Endothelial cell of umbilical vein (primary cell): ENCODE measurements around the gene DOC2B. TPM values are rescaled to one million over a fixed set of nuclear protein-coding genes. Genes with fewer than 3 reads are reported as not detected.
"Not testable (repeated sequence)": the region's sequence is repeated elsewhere in the genome, so short reads cannot be mapped to it uniquely, and the experiment has no call there.

ENCODE experiments used
- BruUV-seq: library from RNA; stranded (reverse); fragments of 400-500 nt; replicated peaks from 2 replicates; lab custom pipeline; 2021; lab: Mats Ljungman, UMichigan
- CTCF ChIA-PET: fragments of 300-600, 350-600 bp; sonication (Branson Sonifier 250); formaldehyde crosslinking; loops from one replicate; lab custom pipeline; 2021; ENCODE audit warnings: antibody characterized with exemption, inconsistent platforms; lab: Charles Lee
- POLR2A ChIA-PET: fragments of 300-600, 350-600 bp; sonication (Branson Sonifier 250); formaldehyde crosslinking; loops from one replicate; lab custom pipeline; 2021; ENCODE audit warnings: antibody characterized with exemption, inconsistent platforms; lab: Charles Lee
- DNase-seq: peaks from one replicate; pipeline ENCODE4 v3.0.0-alpha.2; 2011; ENCODE audit warnings: low read depth, low spot score
- FAIRE-seq: peaks from 2 replicates; lab custom pipeline; 2011; peaks lifted over from hg19 to GRCh38; lab: Jason Lieb, UNC
- H2AFZ ChIP-seq: 2 replicates; pipeline ENCODE4 v1.6.0; 2012; ENCODE audit warnings: low read depth, low read length, control low read depth, inconsistent platforms
- H3K27ac ChIP-seq: 2 replicates; pipeline ENCODE4 v1.5.1; 2011; ENCODE audit warnings: low read depth, mild to moderate bottlenecking, control low read depth, low read length, moderate library complexity; ENCODE audit not compliant: insufficient read depth
- H3K27me3 ChIP-seq, 2 experiments: 2 replicates each; pipeline versions ENCODE4 v1.6.0 to v1.6.1; 2011; ENCODE audit warnings: low read length in 2 of 2, mixed read lengths in 1 of 2; ENCODE audit not compliant: control insufficient read depth in 2 of 2, insufficient read depth in 2 of 2
- H3K36me3 ChIP-seq, 2 experiments: 2 replicates in 1 of 2; 3 replicates in 1 of 2; pipeline ENCODE4 v1.5.1; 2011; ENCODE audit warnings: low read length in 2 of 2, mild to moderate bottlenecking in 1 of 2, moderate library complexity in 1 of 2; ENCODE audit not compliant: control insufficient read depth in 2 of 2, insufficient read depth in 2 of 2; ENCODE audit errors: extremely low read depth in 1 of 2
- H3K4me1 ChIP-seq: 3 replicates; pipeline ENCODE4 v1.5.1; 2011; ENCODE audit warnings: mild to moderate bottlenecking, low read length; ENCODE audit not compliant: control insufficient read depth, insufficient read depth; ENCODE audit errors: extremely low read depth
- H3K4me2 ChIP-seq: 2 replicates; pipeline ENCODE4 v1.6.1; 2011; ENCODE audit warnings: low read length, control low read depth, mixed read lengths; ENCODE audit not compliant: insufficient read depth
- H3K4me3 ChIP-seq, 3 experiments: fragments of 200-600 bp in 1 of 3; sonication (generic), shearing (Covaris generic) in 1 of 3; replicated peaks in 1 of 3; 2 replicates each; pipeline ENCODE4 v1.5.1; 2011 to 2016; ENCODE audit warnings: control low read depth in 3 of 3, low read length in 3 of 3, mild to moderate bottlenecking in 2 of 3, inconsistent platforms in 1 of 3, low read depth in 1 of 3, moderate library complexity in 1 of 3; ENCODE audit not compliant: insufficient read depth in 1 of 3
- H3K79me2 ChIP-seq: 2 replicates; pipeline ENCODE4 v1.6.0; 2012; ENCODE audit warnings: low read length, inconsistent platforms; ENCODE audit not compliant: control insufficient read depth, insufficient read depth
- H3K9ac ChIP-seq: replicated peaks from 2 replicates; pipeline ENCODE3; 2011; ENCODE audit warnings: low read length, control low read depth; ENCODE audit not compliant: insufficient read depth; ENCODE audit errors: extremely low read depth
- H3K9me1 ChIP-seq: replicated peaks from 3 replicates; pipeline ENCODE4 v1.6.0; 2011; ENCODE audit warnings: mild to moderate bottlenecking, low read length; ENCODE audit not compliant: control insufficient read depth, insufficient read depth; ENCODE audit errors: extremely low read depth
- H3K9me3 ChIP-seq: replicated peaks from 2 replicates; pipeline ENCODE4 v1.5.1; 2012; ENCODE audit warnings: low read length, inconsistent platforms; ENCODE audit not compliant: control insufficient read depth, insufficient read depth
- H4K20me1 ChIP-seq: replicated peaks from 2 replicates; pipeline ENCODE3; 2011; ENCODE audit warnings: mild to moderate bottlenecking, low read length; ENCODE audit not compliant: control insufficient read depth, insufficient read depth; ENCODE audit errors: extremely low read depth
- EZH2 ChIP-seq: IDR thresholded peaks from 2 replicates; pipeline ENCODE4 v1.6.1; 2012; ENCODE audit warnings: borderline replicate concordance, low read depth, mild to moderate bottlenecking, moderate library complexity, low read length, inconsistent platforms; ENCODE audit not compliant: severe bottlenecking
- FOS ChIP-seq: IDR thresholded peaks from 2 replicates; pipeline ENCODE4 v1.6.1; 2011; ENCODE audit warnings: mild to moderate bottlenecking, low read length, moderate library complexity, borderline replicate concordance; ENCODE audit not compliant: insufficient read depth
- dilution Hi-C: fragments of 300-500 bp; cut with MboI; formaldehyde crosslinking; loops from one replicate; pipeline ENCODE4 v1.15.0; 2019; ENCODE audit warnings: low sequenced_read_pairs; ENCODE audit not compliant: extremely low pct_ligation_motif_present
- intact Hi-C: fragments of 100-400 bp; cut with micrococcal nuclease; formaldehyde crosslinking; loops from one replicate; pipeline ENCODE4 v1.10.0; 2022
- polyA plus RNA-seq, 4 experiments: library from polyadenylated mRNA; depleted of rRNA in 3 of 4; stranded (reverse) in 3 of 4; unstranded in 1 of 4; fragments of >200 nt; gene quantifications; 2 replicates each; pipeline versions ENCODE4 v1.2.1 to v1.2.3, GENCODE V29; 2011 to 2012; ENCODE audit warnings: missing spikeins in 1 of 4
- total RNA-seq: library from RNA; stranded (reverse); gene quantifications from 2 replicates; pipeline ENCODE4 v1.2.3, GENCODE V29; 2021

The DOC2B gene
- total and polyA plus RNA-seq, 2 donors (not counting 3 experiments of a cell fraction or from before 2014, with no cell fraction given): 0.10 to 0.22 TPM

DNA sequence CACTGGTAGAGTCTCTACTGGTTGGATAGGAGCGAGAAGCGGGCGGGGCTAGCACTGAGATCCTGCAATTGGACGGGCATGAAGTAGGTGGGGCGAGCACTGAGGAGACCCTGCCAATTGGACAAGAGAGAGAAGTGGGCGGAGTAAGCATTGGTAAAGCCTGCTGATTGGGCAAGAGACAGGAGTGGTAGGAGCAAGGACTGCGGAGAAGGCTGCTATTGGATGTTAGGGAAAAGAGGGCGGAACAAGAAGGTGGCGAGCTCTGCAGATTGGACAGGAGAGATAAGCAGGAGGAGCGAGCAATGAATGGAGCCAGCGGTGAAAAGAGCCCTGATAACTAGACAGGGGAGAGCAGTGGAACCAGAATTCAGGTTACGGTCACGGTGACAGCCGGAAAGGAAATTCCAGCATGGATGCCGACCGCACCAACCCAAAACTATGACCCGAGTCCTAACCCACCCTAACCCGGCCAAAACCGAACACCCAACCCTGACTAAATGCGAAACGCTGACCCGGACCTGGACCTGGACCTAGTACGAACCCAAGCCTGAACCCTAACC is 39.3 kb downstream of the DOC2B start:
- Histone ChIP-seq H3K9ac (no peak overlapping the region), H3K9me3 (no peaks in the 10 kb centered on the region)

GRCh38 chr17:139401-140205 is 41.8 kb downstream of the DOC2B start:
- FAIRE-seq, H3K27me3 ChIP-seq, DNase-seq, H3K9me1 ChIP-seq, CTCF ChIA-PET, POLR2A ChIA-PET, BruUV-seq, H4K20me1 ChIP-seq, H3K9ac ChIP-seq, H3K27ac ChIP-seq, H2AFZ ChIP-seq, H3K4me2 ChIP-seq, dilution Hi-C loops, H3K79me2 ChIP-seq, H3K9me3 ChIP-seq, H3K4me1 ChIP-seq, H3K36me3 ChIP-seq, H3K4me3 ChIP-seq: not testable (repeated sequence)
- intact Hi-C loops: loop anchor here (5.0 kb wide), 2 partner anchors 268 to 858 kb away; partner anchors contain the start of gene TIMM22

More for the DNA sequence above, 39.3 kb downstream of the DOC2B start:
- Histone ChIP-seq H2AFZ (no peak overlapping the region), H3K79me2 (no peaks in the 10 kb centered on the region), H4K20me1 (no peaks in the 10 kb centered on the region), H3K4me3 (no peak overlapping the region), H3K4me1 (no peaks in the 10 kb centered on the region), H3K36me3 (no peaks in the 10 kb centered on the region), H3K27me3 (no peaks in the 10 kb centered on the region), H3K4me2 (no peak overlapping the region), H3K27ac (no peak overlapping the region), H3K9me1 (no peaks in the 10 kb centered on the region)
- TF ChIP-seq FOS (no peak), EZH2 (no peak)
- BruUV-seq: no TSS peak
- POLR2A ChIA-PET: no interaction called here
- intact Hi-C loops: loop anchor here (2.0 to 5.0 kb wide), 4 partner anchors 167 to 855 kb away; partner anchors contain the start of gene TIMM22
- CTCF ChIA-PET: interaction anchor here (1.0 kb wide), 1 partner anchor 270 kb away, joined by 4 read pairs; no protein-coding TSS in a partner anchor
- FAIRE-seq: no peak
- DNase-seq: peak; percentile 50
- dilution Hi-C loops: no loop called here

DNA sequence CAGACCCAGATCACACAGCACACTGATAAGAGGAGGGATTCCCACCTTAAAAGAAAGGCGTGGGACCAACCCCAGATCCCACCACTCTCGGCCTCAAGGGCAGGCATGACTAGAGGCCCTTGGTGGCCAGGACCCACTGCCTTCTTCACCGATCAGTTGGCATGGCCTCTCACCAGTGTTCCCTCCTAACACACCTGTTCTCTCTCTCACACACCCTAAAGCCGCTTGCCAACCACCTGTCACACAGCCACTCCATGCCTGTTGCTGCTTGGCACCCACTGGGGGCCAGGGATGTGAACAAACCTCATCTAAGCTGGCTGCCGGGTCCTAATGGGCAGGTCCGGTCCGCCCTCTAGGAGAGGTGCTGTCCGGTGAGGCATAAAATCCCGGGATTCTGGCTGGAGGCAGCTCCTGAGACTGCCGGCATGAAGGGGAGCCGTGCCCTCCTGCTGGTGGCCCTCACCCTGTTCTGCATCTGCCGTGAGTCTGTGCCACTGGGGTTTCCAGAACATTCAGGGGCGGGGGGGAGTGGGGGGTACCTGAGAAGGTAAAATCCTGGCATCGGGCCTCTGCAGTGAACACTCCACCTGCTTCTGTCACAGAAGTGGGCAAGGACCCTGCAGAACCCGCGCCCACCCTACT is 44.2 kb downstream of the DOC2B start, which contains the start of gene SCGB1C2:
TSS of gene SCGB1C2 (plus strand) at position 404 of the 642 bp plus-strand sequence. CDS start at position 426, 22 bp downstream.
- FAIRE-seq, H3K27me3 ChIP-seq, BruUV-seq, H3K4me1 ChIP-seq, H3K9me1 ChIP-seq, intact Hi-C loops, DNase-seq, CTCF ChIA-PET, H3K9me3 ChIP-seq, dilution Hi-C loops, H3K79me2 ChIP-seq, H3K27ac ChIP-seq, H2AFZ ChIP-seq, H3K4me2 ChIP-seq, H4K20me1 ChIP-seq, H3K36me3 ChIP-seq, H3K9ac ChIP-seq, POLR2A ChIA-PET, H3K4me3 ChIP-seq: not testable (repeated sequence)
